IPS DF 4.7 (cell line): ENCODE results near the gene LCORL.
"Not testable (repeated sequence)": the region's sequence is repeated elsewhere in the genome, so short reads cannot be mapped to it uniquely, and the experiment has no call there.

ENCODE experiments used
- DNase-seq: peaks from one replicate; pipeline ENCODE4 v3.0.0-alpha.2; 2013; ENCODE audit warnings: low spot score; ENCODE audit errors: extremely low read depth

LCORL gene

GRCh38 chr4:18020145-18020670 is 1.3 kb downstream of the LCORL start:
- no peak for DNase-seq

DNA sequence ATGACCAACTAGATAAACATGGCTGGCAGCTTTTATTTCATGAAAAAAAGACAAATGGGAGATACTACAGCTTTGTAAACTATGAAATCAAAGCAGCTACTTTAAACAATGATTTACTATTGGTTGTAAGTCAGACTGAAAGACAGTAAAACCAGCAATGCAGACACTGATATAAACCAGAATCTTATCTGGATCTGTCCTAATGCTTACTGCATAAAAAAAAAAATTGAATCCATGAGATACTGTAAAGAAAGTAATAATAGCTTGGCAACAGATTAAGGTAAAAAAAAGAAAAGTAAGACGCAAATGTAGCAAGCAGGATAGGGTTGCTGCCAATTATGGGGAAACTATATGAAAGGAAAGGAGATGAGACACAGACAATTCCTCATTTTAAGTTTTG is 7.3 kb downstream of the LCORL start:
- no peak for DNase-seq

GRCh38 chr4:18012807-18013462 is 8.6 kb downstream of the LCORL start:
- DNase-seq = no peak

DNA sequence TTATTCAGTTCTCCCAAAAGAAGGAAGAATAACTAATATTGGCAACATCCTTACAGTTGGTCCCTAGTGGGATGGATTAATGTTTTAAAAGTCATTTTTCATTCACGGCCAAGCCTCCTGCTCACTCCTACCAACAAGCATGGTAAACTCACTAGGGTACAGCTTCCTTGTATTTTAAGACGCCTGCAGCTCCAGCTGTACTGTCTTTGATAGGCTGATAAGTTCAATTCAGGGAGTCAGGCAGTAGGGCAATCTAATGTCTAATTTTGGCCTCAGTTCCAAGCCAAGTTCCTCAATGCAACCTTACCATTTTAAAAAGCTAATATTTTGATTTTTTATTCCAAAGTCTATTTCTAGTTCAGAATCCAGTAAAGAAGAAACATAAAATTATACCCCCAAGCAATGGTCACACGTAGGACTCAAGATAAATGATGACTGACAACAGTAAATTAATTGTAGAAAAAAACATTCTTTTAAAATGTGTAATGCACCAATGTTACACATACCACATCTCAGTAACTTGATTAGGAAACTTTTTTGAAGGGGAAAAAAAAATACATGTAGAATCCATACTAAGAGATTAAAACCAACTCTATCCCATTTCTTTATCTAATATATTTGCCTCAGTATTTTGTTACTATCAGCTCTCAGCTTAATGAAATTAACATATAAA is 9.3 kb downstream of the LCORL start:
- DNase-seq = no peak

- DNase-seq = no peak
These were observed 13.9 kb downstream of the LCORL start for GRCh38 chr4:18007625-18008024.

- not testable (repeated sequence) for DNase-seq
These were observed 15.1 kb downstream of the LCORL start for GRCh38 chr4:18006432-18006831.

DNA sequence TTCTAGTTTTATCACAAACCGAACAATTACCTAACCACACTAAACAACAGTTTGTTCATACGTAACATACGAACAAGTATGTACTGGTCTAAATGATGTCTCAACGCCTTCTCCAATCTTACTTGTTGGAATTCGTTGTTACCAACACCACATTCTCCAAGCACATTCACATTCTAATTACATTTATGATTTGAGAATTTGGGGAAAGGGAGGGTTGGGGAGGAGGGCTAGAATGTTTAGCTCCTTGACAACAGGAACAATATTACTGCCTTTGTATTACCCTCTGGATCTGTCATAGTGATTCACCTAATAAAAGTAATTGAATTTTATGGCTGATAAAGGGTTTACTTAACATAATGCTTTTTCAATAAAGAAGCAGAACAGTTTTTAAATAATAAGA is 24.4 kb downstream of the LCORL start:
- no peak for DNase-seq

GRCh38 chr4:17995165-17995564 is 26.4 kb downstream of the LCORL start:
- DNase-seq = no peak

DNA sequence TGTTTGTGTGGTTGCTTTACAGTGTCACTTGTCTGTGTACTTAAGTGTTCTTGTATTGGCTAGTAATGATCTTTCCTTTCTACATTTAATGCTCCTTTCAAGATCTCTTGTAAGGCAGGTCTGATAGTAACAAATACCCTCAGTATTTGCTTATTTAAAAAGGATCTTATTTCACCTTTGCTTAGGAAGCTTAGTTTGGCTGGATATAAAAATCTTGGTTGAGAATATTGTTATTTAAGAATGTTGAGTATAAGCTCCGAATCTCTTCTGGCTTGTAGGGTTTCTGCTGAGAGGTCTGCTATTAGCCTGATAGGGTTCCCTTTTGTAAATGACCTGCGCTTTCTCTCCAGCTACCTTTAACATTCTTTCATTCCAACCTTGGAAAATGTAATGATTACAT is 35.7 kb downstream of the LCORL start:
- no peak for DNase-seq

DNA sequence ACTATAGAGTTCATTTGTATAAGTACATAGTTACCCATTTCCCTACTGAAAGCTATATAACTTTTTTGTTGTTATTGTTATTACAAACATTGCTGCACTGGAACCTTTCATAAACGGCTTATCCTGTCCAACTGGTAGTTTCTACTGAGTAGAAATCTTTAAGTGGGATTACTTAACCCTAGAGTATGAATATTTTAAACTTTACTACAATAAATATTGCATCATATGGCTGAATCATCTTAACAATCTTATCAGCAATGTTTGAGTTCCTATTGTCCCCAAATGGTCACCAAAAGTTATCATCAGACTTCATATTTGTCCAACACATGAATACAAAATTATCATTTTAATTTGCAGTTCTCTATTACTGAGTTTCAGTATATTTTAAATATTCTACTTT is 40.5 kb downstream of the LCORL start:
- DNase-seq = no peak

- DNase-seq = no peak
These were observed 52.8 kb downstream of the LCORL start for GRCh38 chr4:17968721-17969120.

DNA sequence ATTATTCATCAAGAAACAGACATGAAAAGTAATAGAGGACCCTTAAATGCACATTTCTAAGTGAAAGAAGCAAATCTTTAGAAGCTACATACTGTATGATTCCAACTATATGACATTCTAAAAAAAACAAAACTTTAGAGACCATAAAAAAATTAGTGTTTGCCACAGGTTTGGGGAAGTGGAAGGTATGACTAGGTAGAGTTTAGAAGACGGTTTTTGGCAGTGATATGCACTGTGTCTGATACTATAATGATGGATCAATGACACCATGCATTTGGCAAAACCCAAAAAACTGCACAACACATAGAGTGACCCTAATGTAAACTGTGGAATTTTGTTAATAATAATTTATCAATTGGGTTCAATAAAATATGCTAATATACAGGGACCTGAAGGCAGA is 54.5 kb downstream of the LCORL start:
- DNase-seq = no peak

- DNase-seq = no peak
These were observed 55.2 kb downstream of the LCORL start for GRCh38 chr4:17966312-17966711.

GRCh38 chr4:17964576-17964975 is 57.0 kb downstream of the LCORL start:
- DNase-seq = no peak

DNA sequence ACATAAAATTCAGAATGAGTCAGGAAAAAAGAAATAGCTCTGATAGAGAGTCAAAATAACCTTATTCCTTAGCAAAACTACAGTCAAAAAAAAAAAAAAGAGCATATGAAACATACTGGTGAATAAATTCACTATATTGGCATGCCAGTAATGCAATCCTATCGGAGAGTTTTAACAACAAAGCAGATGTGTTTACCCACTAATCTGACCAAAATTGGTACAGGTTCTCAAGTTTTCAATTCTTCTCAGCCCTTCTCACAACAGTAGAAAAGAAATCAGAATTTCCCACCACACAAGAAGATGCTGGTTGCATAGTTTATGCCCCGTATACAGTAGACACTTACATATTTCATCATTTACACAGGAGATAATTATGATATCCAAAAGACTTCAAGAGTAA is 59.4 kb downstream of the LCORL start:
- no peak for DNase-seq

GRCh38 chr4:17961249-17961648 is 60.3 kb downstream of the LCORL start:
- no peak for DNase-seq

- no peak for DNase-seq
These were observed 63.4 kb downstream of the LCORL start for GRCh38 chr4:17958181-17958580.

DNA sequence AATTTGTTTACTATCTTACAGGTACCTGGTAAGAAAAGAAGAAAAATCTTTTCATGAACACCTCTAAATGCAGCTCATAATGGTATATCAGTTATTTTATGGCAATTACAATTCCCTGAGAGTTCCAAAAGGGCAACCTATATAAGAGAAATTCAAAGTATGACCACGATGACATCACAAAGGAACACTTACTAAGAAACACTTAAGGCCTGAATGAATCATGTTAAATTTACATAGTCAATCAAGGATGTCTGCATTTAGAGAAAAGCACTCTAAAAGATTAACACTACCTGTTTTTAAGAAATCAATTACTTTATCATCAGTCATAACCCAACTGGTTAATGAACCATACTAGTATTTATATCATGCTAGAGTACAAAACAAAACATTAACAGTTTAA is 63.9 kb downstream of the LCORL start:
- no peak for DNase-seq

DNA sequence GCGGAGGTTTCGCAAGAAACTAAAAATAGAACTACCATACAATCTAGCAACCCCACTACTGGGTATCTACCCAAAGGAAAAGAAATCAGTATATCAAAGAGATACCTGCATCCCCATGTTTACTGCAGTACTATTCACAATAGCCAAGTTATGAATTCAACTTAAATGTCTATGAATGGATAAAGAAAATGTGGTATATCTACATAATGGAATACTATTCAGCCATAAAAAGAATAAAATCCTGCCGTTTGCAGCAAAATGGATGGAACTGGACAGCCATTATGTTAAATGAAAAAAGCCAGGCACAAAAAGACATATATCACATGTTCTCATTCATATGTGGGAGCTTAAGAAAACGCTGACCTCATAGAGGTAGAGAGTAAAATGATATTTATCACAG is 65.3 kb downstream of the LCORL start:
- DNase-seq = no peak

DNA sequence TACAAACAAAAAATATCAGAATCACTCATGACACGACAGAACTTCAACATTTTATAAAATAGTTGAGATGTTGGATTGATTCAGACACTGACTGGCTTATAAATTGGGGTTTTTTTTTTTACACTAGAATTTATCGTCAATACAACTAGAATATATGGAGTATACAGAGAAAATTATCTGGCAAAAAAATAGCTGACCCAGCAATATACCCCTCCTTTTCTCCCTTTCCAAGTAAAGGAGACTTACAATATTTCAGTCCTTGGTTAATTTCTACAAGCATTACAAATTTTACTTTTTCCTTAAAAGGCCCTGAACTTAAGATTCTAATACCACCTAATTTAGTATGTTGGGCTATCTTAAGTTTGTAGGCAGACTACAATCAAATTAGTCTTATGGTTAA is 76.3 kb downstream of the LCORL start:
- no peak for DNase-seq

DNA sequence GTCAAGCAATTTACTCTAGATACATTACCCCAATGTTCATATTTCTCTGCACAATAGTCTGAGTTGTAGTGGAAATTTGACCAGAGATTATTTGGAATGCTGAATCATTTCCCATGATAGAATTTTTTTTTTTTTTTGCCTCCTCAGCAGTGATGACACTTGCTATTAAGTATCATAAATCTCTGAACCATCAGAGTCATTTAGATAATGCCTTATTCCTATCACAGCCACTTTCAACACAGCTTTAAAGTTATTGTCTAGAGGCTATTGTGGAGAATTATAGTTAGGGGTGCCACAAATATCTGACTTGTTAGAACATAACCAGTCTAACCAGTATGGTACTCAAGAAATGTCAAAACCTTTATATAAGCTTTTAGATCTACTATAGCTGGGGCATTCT is 79.8 kb downstream of the LCORL start:
- DNase-seq = no peak

DNA sequence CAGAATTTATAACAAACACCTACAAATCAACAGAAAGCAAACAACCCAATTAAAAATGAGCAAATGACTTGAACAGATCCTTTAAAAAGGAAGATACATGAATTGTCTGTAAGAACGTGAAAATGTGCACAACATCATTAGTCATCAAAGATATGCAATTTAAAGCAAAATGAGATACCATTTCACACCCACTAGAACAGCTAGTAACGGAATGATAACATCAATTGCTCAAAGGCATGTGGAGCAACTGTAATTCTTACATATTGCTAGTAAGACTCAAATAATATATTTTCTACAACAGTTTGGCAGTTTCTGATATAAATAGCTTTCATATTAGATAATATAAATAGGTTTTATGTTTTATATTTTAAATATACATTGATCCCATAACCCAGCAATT is 82.5 kb downstream of the LCORL start:
- no peak for DNase-seq

DNA sequence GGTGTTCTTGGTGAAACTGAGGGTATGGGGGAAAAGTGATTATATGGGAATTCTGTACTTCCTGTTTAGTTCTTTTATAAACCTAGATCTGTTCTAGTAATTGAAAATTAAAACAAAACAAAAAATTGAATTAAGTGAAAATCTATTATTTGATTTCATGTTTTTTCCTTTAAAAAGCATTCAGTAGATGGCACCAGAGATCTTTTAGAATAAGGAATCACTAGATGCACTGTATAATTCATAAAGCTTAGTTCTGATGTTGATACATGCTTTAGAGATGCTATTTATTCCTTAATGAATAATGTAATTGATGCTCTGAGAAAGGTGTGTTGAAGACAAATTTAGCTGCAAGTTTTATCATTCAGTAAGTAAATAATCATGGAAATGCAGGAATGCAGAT is 87.3 kb downstream of the LCORL start:
- DNase-seq = no peak
